Endometrial microvascular endothelial cells (primary cell): Measurements from ENCODE around the gene RNF128. TPM values are rescaled to one million over a fixed set of nuclear protein-coding genes. Genes with fewer than 3 reads are reported as not detected.
"Not testable (repeated sequence)": the region's sequence is repeated elsewhere in the genome, so short reads cannot be mapped to it uniquely, and the experiment has no call there.

Source experiments
- in situ Hi-C: cut with HindIII; loops from 2 replicates; pipeline ENCODE4 v1.10.0; 2017; ENCODE audit warnings: low sequenced_read_pairs, low pct_unique_long_range_greater_than_20kb; ENCODE audit errors: inconsistent ontology term
- total RNA-seq: library from RNA; depleted of rRNA; stranded (reverse); fragments of >200 nt; gene quantifications from one replicate; pipeline ENCODE4 v1.2.3, GENCODE V29; 2015; ENCODE audit errors: inconsistent ontology term

RNF128 gene
- total RNA-seq, 1 donor from 2014 or later = 0.37 TPM

DNA sequence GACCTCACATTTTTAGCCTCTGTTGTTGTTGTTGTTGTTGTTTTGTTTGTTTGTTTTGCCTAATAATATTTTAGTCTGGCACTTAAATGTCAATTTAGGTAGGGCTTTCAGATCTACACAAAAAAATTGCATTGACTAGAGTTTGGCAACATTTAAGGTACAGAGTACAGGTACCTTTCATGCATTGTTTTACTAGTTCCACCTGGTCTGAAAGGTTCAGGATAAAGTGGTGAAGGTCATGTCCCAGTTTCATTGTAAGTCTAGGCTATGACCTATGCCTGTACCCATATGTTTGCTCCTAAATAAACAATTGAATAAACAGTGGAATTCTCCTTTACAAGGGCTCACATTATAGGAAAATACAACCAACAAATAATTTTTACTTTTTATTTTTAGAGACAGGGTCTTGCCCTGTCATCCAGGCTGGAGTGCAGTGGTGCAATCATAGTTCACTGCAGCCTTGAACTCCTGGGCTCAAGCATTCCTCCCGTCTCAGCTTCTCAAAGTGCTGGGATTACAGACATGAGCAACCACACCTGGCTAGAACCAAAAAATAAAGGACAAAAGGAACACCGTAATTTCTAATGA lies 13.8 kb downstream of the RNF128 start:
- in situ Hi-C loops = no loop called here

DNA sequence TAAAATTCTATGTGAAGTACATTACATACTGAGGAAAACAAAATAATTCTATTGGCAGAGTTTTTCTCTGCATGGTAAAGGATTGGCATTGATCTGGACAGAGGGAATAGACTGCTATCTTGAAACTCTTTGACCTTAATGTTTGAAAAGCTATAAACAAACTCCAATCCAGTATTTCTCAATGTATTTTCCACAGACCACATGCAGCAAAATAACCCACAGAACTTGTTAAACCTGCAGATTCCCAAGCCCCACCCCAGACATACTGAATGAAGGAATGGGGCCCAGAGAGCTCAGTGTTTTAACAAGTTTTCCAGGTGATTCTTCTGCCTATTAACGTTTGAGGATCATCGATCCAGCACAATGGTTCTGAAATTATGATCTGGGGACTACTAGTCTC lies 15.7 kb downstream of the RNF128 start:
- in situ Hi-C loops = no loop called here

DNA sequence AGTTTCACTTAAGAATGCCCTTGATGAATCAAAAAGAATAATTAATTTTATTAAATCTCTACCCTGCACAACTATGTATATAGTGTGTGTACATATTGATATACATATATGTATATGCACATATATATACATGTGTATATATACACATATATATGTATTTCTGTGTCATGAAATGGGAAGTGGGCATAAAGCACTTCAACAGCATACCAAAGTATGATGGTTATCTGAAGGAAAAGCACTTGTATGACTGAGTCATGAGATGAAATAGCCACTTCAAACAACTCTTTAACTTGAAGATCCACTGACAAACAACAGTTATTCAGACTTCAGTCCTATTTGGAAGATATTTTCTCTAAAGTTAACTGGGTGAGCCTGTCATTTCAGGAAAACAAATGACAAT lies 16.3 kb downstream of the RNF128 start:
- in situ Hi-C loops = no loop called here

DNA sequence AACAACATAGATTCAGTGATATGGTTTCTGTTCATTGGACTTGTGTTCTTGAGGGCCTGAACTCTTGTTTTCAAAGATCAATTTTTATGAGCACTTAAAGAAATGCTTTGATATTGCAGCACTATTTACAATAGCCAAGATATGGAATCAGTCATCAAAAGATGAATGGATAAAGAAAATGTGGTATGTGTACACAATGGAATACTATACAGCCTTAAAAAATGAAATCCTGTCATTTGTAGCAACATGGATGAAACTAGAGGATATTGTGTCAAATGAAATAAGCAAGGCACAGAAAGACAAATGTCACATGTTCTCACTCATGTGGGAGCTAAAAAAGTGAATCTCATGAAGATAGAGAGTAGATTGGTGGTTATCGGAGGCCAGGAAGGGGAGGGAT lies 21.9 kb downstream of the RNF128 start:
- in situ Hi-C loops = no loop called here

DNA sequence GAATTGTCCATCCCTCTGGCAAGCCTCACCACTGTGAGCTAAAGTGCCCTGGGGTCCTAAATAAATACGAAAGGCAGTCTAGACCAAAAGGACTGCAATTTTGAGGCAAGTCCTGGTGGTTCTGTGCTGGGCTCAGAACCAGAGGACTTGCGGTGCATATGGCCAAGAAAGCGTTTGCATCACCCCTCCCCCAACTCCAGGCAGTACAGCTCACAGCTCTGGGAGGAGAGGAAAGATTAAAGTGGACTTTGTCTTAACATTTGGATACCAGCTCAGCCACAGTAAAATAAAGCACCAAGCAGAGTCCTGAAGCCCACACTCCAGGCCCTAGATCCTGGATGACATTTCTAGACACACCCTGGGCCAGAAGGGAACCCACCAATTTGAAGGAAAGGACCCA lies 24.9 kb downstream of the RNF128 start:
- in situ Hi-C loops = no loop called here

DNA sequence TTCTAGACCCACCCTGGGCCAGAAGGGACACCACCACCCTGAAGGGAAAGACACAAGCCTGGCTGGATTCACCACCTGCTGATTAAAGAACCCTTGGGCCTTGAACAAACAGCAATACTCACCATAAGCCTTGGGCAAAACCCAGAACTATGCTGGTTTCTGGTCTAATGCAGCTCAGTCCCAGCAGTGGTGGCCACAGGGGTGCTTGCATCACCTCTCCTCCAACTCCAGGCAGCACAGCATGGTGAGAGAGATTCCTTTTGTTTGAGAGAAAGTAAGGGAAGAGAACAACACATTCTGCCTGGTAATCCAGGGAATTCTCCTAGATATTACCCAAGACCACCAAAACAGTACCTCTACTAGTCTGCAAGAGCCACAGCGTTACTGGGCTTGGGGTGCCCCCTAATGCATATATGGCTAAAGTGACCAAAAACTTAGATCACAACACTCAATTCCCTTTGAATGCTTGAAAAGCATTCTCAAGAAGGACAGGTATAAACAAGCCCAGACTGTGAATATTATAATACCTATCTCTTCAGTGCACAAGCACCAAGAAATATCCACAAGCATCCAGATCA lies 25.7 kb downstream of the RNF128 start:
- in situ Hi-C loops = no loop called here

DNA sequence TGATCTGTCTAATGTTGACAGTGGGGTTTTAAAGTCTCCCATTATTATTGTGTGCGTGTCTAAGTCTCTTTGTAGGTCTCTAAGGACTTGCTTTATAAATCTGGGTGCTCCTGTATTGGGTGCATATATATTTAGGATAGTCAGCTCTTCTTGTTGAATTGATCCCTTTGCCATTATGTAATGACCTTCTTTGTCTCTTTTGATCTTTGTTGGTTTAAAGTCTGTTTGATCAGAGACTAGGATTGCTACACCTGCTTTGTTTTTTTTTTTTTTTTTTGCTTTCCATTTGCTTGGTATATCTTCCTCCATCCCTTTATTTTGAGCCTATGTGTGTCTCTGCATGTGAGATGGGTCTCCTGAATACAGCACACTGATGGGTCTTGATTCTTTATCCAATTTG lies 42.8 kb downstream of the RNF128 start:
- in situ Hi-C loops = not testable (repeated sequence)

DNA sequence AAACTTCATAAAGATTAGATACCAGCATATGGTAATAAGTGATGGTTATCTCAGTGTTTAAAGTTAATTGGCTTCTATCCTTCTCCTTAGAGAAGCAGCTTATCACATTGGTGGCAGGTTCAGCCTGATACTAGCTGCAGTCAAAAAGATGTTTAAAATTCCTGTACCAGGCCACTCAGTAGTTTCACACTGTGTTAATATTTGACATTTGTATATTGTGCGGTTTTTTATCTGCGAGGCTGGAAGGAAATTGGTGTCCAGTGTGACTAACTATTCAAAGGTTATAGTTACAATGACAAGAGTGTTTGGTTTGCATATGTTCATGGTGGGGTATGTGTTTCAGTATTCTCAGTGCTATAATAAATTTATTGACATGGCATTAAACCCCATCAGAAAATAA lies 48.5 kb downstream of the RNF128 start:
- in situ Hi-C loops = no loop called here

DNA sequence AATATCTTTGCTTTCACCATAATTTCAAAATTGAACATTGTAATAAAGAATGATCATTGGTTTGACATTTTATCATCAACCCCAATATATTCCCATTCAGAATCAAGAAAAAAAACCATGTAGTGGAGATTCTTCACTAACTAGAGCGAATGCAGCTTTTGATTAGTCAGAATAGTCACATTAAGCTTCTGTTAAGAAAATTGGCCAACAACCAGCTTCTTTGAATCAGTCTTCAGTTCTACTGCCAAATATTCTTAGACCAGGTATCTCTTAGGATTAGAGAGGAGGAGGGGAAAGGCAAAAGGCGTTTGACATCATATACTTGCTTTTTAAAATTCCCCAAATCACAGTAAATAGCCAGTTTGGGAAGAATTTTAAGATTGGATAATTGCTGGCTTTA lies 53.8 kb downstream of the RNF128 start:
- in situ Hi-C loops = no loop called here

DNA sequence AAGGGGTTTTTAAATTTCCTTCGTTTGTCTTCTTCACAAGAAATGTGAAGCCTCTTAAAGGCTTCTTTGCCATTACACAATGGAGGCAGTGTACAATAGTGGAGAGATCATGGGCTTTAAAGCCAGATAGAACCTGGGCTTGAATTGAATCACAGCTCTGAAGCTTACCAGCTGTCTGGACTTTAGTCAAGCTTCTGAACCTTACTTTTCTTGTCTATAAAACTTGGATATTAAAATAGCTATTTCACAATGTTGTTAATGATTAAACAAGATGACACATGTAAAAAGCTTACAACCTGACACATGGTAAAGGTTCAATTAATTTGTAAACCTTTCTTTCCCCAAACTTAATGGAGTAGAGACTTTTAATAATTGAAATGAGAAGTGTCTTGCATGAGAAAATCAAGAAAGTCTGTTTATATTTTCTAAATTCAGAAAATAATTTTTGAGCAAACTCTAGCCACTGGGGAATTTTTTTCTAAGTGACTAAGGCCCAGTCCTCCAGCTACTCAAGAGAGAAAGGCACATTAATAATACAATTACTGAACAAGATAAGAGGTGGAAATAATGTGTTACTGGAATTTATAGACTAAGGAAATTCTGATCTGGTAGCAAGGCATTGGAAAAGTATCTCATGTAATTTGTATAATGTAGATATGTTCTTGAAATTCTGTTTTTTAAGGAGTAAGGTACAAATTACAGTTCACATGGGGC lies 54.3 kb downstream of the RNF128 start:
- in situ Hi-C loops = no loop called here

DNA sequence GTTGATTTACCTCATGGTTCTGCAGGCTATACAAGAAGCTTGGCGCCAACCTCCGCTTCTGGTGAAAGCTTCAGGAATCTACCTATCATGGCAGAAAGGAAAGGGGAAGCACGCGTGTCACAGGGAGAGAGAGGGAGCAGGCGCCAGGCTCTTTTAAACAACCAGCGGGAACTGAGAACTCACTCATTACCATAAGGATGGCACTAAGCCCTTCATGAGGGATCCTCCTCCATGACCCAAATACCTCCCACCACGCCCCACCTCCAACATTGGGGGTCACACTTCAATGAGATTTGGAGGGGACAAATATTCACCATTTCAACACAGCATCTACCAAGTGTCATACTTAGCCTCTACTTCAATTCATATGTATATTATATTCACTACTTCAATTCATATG lies 57.2 kb downstream of the RNF128 start:
- in situ Hi-C loops = no loop called here

DNA sequence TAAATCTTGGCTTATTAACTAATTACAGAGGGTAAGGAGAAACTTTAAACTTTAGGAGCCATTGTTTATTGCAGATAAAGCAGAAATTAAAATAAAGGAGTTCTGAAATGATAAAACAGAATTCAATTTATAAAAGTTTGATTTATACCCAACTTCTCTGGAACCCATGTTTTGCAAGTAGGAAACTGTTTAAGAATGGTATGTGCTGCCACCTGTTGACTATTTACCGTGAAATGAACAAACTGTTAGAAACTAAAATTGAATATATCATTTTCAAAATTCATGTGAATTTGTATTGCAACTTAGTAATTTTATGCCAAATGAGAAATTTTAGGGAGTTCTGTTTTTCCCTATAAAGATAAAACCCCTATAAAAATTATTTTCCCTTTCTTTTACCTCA lies 65.0 kb downstream of the RNF128 start:
- in situ Hi-C loops = no loop called here

DNA sequence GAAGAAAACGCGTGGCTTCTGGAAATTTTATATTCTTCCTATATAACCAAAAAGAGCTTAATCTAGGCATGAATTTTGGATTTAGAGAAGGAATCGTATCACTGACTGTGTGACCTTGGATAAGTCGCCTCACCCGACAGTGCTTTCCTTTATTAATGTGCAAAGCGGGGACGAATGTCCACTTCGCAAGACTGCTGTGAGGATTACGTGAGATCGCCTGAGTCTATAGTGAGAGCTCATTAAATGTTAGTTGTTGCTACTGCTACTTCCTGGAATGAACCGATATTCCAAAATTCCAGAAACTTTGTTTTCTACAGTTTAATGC lies 75.5 kb downstream of the RNF128 start:
- in situ Hi-C loops = no loop called here

DNA sequence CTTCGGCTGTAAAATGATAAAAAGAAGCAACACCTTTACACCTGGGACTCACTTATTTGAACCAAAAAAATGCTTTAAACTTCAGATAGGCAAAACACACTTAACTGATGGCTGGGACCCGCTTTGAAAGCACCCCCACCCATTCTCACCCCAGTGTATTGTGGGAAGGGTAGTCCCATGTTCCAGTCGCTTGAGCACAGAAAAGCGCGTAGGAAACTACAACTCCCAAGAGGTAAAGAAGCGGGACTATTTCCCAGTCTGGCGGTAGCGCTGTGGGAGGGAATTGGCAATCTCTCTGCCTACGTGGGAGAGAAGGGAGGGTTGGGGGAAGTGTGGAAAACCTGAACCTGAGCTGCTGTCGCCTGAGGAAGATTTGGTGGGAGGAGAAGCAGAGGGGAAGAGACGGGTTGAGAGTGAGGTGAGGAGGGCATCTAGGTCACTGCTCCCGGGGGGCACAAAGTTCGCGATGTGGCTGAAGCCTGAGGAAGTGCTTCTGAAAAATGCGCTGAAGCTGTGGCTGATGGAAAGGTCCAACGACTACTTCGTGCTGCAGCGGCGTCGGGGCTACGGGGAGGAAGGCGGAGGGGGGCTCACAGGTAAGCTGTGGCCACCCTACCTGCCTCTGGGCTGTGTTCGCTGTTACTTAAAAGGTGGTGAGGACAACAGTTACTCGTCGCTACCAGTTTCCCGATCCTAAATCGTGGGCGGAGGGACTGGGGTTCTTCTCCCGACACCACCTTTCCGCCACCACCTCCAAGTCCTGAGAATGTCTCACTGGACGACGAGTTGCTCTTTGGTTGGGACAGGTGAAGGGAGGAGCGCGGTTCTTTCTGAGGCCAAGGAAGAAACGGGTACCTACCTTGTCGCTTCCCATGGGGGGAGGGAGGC lies 76.1 kb downstream of the RNF128 start, which contains the start of gene TBC1D8B:
TBC1D8B (plus strand) TSS at position 286 of the 888 bp plus-strand sequence; CDS start at position 467, 181 bp downstream.
- in situ Hi-C loops = no loop called here

DNA sequence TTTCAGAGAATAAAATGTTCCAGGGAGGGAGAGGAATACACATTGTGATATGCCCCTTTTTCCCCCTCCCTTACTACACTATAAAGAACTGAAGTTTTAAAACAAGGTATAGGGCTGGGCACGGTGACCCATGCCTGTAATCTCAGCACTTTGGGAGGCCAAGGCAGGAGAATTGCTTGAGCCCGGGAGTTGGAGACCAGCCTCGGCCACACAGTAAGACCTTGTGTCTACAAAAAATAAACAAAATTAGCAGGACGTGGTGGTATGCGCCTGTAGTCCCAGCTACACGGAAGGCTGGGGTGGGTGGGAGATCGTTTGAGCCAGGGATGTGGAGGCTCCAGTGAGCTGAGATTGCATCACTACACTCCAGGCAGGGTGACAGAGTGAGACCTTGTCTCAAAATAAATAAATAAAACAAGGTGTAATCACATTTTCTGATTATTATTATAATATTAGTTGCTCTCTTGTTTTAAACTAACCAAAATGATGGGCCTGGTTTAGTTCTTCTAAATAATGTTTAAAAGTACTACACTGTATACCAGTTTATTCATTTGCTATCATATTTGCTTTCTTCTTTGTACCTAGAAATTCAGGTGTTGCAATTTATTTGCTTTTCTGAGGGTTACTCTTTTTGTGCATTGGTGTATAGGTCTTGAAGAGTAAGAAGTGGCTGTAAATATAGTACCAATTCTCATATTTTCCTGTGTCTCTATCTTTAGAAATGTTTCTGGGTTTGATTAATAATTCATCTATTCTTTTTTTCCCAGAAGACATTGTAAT lies 84.8 kb downstream of the RNF128 start:
- in situ Hi-C loops = no loop called here

DNA sequence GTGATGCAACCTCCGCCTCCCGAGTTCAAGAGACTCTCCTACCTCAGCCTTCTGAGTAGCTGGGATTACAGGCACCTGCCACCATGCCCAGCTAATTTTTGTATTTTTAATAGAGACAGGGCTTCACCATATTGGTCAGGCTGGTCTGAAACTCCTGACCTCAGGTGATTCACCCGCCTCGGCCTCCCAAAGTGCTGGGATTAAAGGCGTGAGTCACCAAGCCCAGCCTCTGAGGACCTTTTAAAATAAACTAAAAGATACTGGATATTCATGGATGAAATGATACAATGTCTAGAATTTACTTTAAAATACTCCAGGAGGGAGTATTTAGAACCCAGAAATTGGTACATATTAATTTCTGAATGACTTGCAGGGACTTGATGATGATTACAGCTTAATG lies 86.4 kb downstream of the RNF128 start:
- in situ Hi-C loops = not testable (repeated sequence)

DNA sequence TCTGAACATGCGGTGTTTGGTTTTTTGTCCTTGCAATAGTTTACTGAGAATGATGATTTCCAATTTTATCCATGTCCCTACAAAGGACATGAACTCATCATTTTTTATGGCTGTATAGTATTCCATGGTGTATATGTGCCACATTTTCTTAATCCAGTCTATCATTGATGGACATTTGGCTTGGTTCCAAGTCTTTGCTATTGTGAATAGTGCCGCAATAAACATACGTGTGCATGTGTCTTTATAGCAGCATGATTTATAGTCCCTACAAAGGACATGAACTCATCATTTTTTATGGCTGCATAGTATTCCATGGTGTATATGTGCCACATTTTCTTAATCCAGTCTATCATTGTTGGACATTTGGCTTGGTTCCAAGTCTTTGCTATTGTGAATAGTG lies 87.6 kb downstream of the RNF128 start:
- in situ Hi-C loops = not testable (repeated sequence)
